Cardiac atrium fibroblast (primary cell): ENCODE data around the gene PLAC8L1. TPM values are rescaled to one million over a fixed set of nuclear protein-coding genes. Genes with fewer than 3 reads are reported as not detected.

ENCODE experiments used
- total RNA-seq: library from RNA; depleted of rRNA; stranded (reverse); fragments of >200 nt; gene quantifications from 2 replicates; pipeline ENCODE4 v1.2.3, GENCODE V29; 2015

The PLAC8L1 gene, protein sequence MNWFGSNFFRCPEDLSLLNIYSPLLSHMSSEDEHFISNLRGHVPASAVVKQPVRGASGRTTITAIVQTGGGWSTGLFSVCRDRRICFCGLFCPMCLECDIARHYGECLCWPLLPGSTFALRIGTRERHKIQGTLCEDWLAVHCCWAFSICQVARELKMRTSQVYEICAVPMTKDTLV
- not detected in 2 replicates for total RNA-seq

DNA sequence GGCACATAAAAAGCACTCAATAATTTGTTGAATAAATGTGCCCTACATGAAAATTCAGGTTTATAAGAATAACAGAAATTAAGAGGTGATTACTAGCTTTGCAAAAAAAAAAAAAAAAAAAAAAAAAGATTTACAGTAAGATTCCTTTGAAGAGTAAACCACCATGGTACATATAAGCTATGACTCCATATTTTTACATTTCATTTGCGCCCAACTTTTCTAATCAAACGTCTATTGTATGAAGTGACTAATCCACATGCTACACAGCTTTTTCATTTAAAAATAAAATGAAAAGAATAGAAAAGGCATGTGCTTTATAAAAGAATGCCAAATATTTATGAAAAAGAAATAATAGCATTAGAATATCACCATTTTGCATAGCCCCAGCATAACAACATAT lies at the start of gene PLAC8L1:
TSS of gene PLAC8L1 (minus strand) at position 101 of the 400 bp plus-strand sequence. CDS start 1,266 bp downstream, outside the sequence.

Other genes starting within 250 kb of the PLAC8L1 start
- gene GRXCR2, start 232.6 kb downstream of the PLAC8L1 start, total RNA-seq: not detected in 2 replicates
- gene SH3RF2, start 169.0 kb downstream of the PLAC8L1 start, total RNA-seq: 0.16 and 0.18 TPM in 2 replicates
- 69.5 and 80.5 TPM in 2 replicates for gene LARS1, start 77.1 kb upstream of the PLAC8L1 start, total RNA-seq
- gene RBM27, start 98.0 kb upstream of the PLAC8L1 start, total RNA-seq: 6.5 and 10.9 TPM in 2 replicates
- not detected in 2 replicates for gene POU4F3, start 233.3 kb upstream of the PLAC8L1 start, total RNA-seq